ENCODE results near the gene HTR3A. TPM values are rescaled to one million over a fixed set of nuclear protein-coding genes. Genes with fewer than 3 reads are reported as not detected.
A peak's percentile ranks its signal among the peaks of the same experiment; 100 is the strongest.

Gene HTR3A
- total RNA-seq, 1 donor from 2014 or later = 15.6 TPM

- DNase-seq (no peak), ATAC-seq (ENCODE audit: low read depth) (no peak)
- Mint-ChIP-seq H3K27ac (no peak overlapping the region), H3K27me3 (peaks cover 3% of the 10 kb centered on the region), H3K4me1 (no peaks in the 10 kb centered on the region), H3K36me3 (ENCODE audit: low read depth) (no peaks in the 10 kb centered on the region), H3K4me3 (no peak overlapping the region), H3K9me3 (no peaks in the 10 kb centered on the region)
- ChIA-PET POLR2A (no interaction called here), CTCF (no interaction called here)
- TF ChIP-seq, protein P1, sequence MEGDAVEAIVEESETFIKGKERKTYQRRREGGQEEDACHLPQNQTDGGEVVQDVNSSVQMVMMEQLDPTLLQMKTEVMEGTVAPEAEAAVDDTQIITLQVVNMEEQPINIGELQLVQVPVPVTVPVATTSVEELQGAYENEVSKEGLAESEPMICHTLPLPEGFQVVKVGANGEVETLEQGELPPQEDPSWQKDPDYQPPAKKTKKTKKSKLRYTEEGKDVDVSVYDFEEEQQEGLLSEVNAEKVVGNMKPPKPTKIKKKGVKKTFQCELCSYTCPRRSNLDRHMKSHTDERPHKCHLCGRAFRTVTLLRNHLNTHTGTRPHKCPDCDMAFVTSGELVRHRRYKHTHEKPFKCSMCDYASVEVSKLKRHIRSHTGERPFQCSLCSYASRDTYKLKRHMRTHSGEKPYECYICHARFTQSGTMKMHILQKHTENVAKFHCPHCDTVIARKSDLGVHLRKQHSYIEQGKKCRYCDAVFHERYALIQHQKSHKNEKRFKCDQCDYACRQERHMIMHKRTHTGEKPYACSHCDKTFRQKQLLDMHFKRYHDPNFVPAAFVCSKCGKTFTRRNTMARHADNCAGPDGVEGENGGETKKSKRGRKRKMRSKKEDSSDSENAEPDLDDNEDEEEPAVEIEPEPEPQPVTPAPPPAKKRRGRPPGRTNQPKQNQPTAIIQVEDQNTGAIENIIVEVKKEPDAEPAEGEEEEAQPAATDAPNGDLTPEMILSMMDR (IDR thresholded peaks at IDR 0.05) = no peak
- intact Hi-C loops (cut with micrococcal nuclease) = no loop called here
Observed at GRCh38 chr11:113956986-113957385, 17.9 kb upstream of the HTR3A start.

- no peaks in the 10 kb centered on the region for H3K4me1 Mint-ChIP-seq
- no peak overlapping the region for H3K27ac Mint-ChIP-seq
- H3K36me3 Mint-ChIP-seq (ENCODE audit: low read depth) = no peaks in the 10 kb centered on the region
- no peak for ATAC-seq (ENCODE audit: low read depth)
- no peak for DNase-seq
- TF ChIP-seq, protein P1 (IDR thresholded peaks at IDR 0.05) = no peak
- no peak overlapping the region for H3K4me3 Mint-ChIP-seq
- H3K9me3 Mint-ChIP-seq = no peaks in the 10 kb centered on the region
- intact Hi-C loops (cut with micrococcal nuclease) = no loop called here
- CTCF ChIA-PET = interaction anchor here (1.1 kb wide), 1 partner anchor 300 kb away, joined by 3 read pairs; no protein-coding TSS in a partner anchor
- H3K27me3 Mint-ChIP-seq = no peaks in the 10 kb centered on the region
- POLR2A ChIA-PET = no interaction called here
Observed at GRCh38 chr11:113960702-113961330, 14.1 kb upstream of the HTR3A start.

DNA sequence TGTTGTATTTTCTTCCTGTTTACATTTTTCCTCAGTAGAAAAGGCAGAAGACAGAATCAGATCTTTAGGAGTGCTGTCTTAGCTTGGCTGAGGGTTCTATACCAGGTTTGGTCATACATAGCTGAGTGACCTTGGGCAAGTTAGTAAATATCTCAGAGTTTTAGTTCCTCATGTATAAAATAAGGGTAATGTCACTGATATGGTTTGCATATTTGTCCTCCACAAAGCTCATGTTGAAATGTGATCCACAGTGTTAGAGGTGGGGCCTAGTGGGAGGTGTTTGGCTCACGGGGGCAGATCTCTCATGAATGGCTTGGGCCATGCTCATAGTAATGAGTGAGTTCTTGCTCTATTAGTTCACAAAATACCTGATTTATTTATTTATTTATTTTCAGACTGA, 7.5 kb upstream of the HTR3A start:
- CTCF ChIA-PET = interaction anchor here (0.9 kb wide), 1 partner anchor 19 kb away, joined by 3 read pairs; no protein-coding TSS in a partner anchor
- ATAC-seq (ENCODE audit: low read depth) (peak; percentile 56), DNase-seq (no peak)
- no peaks in the 10 kb centered on the region for H3K9me3 Mint-ChIP-seq
- no peaks in the 10 kb centered on the region for H3K27me3 Mint-ChIP-seq
- H3K36me3 Mint-ChIP-seq (ENCODE audit: low read depth) = no peaks in the 10 kb centered on the region
- no peak overlapping the region for H3K27ac Mint-ChIP-seq
- POLR2A ChIA-PET = interaction anchor here (2.4 kb wide), 1 partner anchor 10 kb away, joined by 15 read pairs; no protein-coding TSS in a partner anchor
- intact Hi-C loops (cut with micrococcal nuclease) = no loop called here
- H3K4me3 Mint-ChIP-seq = no peak overlapping the region
- TF ChIP-seq, protein P1 (IDR thresholded peaks at IDR 0.05) = no peak
- peaks cover 14% of the 10 kb centered on the region for H3K4me1 Mint-ChIP-seq

- no peaks in the 10 kb centered on the region for H3K27me3 Mint-ChIP-seq
- ChIA-PET CTCF (no interaction called here), POLR2A (no interaction called here)
- intact Hi-C loops (cut with micrococcal nuclease) = no loop called here
- ATAC-seq (ENCODE audit: low read depth) = no peak
- no peak overlapping the region for H3K27ac Mint-ChIP-seq
- no peak overlapping the region for H3K4me3 Mint-ChIP-seq
- H3K4me1 Mint-ChIP-seq = peaks cover 47% of the 10 kb centered on the region
- TF ChIP-seq, protein P1 (IDR thresholded peaks at IDR 0.05) = no peak
- H3K9me3 Mint-ChIP-seq = no peaks in the 10 kb centered on the region
- H3K36me3 Mint-ChIP-seq (ENCODE audit: low read depth) = no peaks in the 10 kb centered on the region
- no peak for DNase-seq
Observed at GRCh38 chr11:113971506-113972195, 3.3 kb upstream of the HTR3A start.

DNA sequence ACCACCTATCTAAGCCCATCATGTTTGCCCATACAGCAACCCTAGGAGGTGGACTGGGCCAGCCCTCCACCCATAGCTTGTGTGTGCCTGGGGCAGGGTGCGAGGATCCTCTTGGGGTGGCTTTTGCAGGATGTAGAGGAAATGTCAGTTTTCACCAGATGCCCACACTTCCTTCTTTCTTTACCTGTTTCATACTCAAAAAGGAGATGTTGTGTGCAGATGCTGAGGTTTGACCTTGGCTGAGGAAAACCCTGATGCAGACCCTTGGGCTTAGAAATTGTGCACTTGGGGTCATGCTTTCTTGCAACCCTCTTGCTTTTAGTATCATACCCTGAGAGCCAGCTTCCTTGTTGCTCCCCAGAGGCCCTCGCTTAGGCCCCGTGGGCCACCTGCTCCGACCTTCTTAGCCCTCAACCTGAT, 2.2 kb downstream of the HTR3A start:
- POLR2A ChIA-PET = interaction anchor here (0.5 to 4.1 kb wide), 20 partner anchors 9 to 423 kb away, joined by 3 to 22 read pairs (median 8); partner anchors contain the start of genes C11orf71, RBM7 and USP28
- intact Hi-C loops (cut with micrococcal nuclease) = loop anchor here (1.0 to 5.0 kb wide), 10 partner anchors 17 to 423 kb away; partner anchors contain the start of genes C11orf71, RBM7, USP28 and ZW10
- no peaks in the 10 kb centered on the region for H3K27me3 Mint-ChIP-seq
- TF ChIP-seq, protein P1 (IDR thresholded peaks at IDR 0.05) = no peak
- H3K4me1 Mint-ChIP-seq = peaks cover 82% of the 10 kb centered on the region
- DNase-seq (peak; percentile 43), ATAC-seq (ENCODE audit: low read depth) (peak; percentile 73)
- H3K9me3 Mint-ChIP-seq = no peaks in the 10 kb centered on the region
- CTCF ChIA-PET = interaction anchor here (1.3 to 7.1 kb wide), 4 partner anchors 13 to 283 kb away, joined by 3 to 66 read pairs (median 38); no protein-coding TSS in a partner anchor
- H3K4me3 Mint-ChIP-seq = peak overlapping the region; percentile 69
- H3K27ac Mint-ChIP-seq = peak overlapping the region; percentile 89
- H3K36me3 Mint-ChIP-seq (ENCODE audit: low read depth) = no peaks in the 10 kb centered on the region
